Endothelial cell (in vitro differentiated cells): ENCODE data around the gene PHLDB2. TPM values are rescaled to one million over a fixed set of nuclear protein-coding genes. Genes with fewer than 3 reads are reported as not detected.

Experiments
- DNase-seq: peaks from one replicate; pipeline ENCODE4 v3.0.0; 2021; ENCODE audit warnings: low spot score
- H3K27ac Mint-ChIP-seq: one replicate; pipeline ENCODE4 v1.8.0; 2021; ENCODE audit warnings: mixed read lengths, inconsistent platforms; ENCODE audit not compliant: unreplicated experiment
- H3K27me3 Mint-ChIP-seq: one replicate; pipeline ENCODE4 v1.8.0; 2021; ENCODE audit warnings: mild to moderate bottlenecking, moderate library complexity, mixed read lengths, inconsistent platforms; ENCODE audit not compliant: unreplicated experiment
- H3K36me3 Mint-ChIP-seq: one replicate; pipeline ENCODE4 v1.8.0; 2021; ENCODE audit warnings: mild to moderate bottlenecking, low read depth, mixed read lengths, inconsistent platforms; ENCODE audit not compliant: unreplicated experiment
- H3K4me1 Mint-ChIP-seq: one replicate; pipeline ENCODE4 v1.8.0; 2021; ENCODE audit warnings: mild to moderate bottlenecking, mixed read lengths, inconsistent platforms; ENCODE audit not compliant: unreplicated experiment
- H3K4me3 Mint-ChIP-seq: one replicate; pipeline ENCODE4 v1.8.0; 2021; ENCODE audit warnings: mild to moderate bottlenecking, mixed read lengths, inconsistent platforms; ENCODE audit not compliant: unreplicated experiment
- H3K9me3 Mint-ChIP-seq: one replicate; pipeline ENCODE4 v1.8.0; 2021; ENCODE audit warnings: mixed read lengths, inconsistent platforms; ENCODE audit not compliant: unreplicated experiment
- total RNA-seq: library from RNA; stranded (reverse); fragmentation: NEBNext Ultra II Directional; extraction: Animal tissue kit (Norgen Biotek cat#: 25700); gene quantifications from one replicate; pipeline ENCODE4 v1.2.1, GENCODE V29; 2021; ENCODE audit not compliant: unreplicated experiment
- TF ChIP-seq, protein P1 (sequence below): fragments of 200-600 bp; sonication (generic); IDR thresholded peaks from one replicate; pipeline ENCODE4 v1.5.0; 2021; ENCODE audit warnings: antibody characterized with exemption; ENCODE audit not compliant: unreplicated experiment

The PHLDB2 gene
- total RNA-seq, 1 donor from 2014 or later = 47.8 TPM

- Mint-ChIP-seq H3K36me3 (no peaks in the 10 kb centered on the region), H3K9me3 (no peaks in the 10 kb centered on the region), H3K27me3 (peaks cover 3% of the 10 kb centered on the region), H3K4me1 (peaks cover 14% of the 10 kb centered on the region), H3K27ac (no peak overlapping the region), H3K4me3 (no peak overlapping the region)
- TF ChIP-seq, protein P1, sequence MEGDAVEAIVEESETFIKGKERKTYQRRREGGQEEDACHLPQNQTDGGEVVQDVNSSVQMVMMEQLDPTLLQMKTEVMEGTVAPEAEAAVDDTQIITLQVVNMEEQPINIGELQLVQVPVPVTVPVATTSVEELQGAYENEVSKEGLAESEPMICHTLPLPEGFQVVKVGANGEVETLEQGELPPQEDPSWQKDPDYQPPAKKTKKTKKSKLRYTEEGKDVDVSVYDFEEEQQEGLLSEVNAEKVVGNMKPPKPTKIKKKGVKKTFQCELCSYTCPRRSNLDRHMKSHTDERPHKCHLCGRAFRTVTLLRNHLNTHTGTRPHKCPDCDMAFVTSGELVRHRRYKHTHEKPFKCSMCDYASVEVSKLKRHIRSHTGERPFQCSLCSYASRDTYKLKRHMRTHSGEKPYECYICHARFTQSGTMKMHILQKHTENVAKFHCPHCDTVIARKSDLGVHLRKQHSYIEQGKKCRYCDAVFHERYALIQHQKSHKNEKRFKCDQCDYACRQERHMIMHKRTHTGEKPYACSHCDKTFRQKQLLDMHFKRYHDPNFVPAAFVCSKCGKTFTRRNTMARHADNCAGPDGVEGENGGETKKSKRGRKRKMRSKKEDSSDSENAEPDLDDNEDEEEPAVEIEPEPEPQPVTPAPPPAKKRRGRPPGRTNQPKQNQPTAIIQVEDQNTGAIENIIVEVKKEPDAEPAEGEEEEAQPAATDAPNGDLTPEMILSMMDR = no peak
- no peak for DNase-seq
Measured at GRCh38 chr3:112000367-112000771, 141.3 kb downstream of the PHLDB2 start.

- H3K27ac Mint-ChIP-seq = no peak overlapping the region
Measured at GRCh38 chr3:112000966-112001365, 141.9 kb downstream of the PHLDB2 start.

DNA sequence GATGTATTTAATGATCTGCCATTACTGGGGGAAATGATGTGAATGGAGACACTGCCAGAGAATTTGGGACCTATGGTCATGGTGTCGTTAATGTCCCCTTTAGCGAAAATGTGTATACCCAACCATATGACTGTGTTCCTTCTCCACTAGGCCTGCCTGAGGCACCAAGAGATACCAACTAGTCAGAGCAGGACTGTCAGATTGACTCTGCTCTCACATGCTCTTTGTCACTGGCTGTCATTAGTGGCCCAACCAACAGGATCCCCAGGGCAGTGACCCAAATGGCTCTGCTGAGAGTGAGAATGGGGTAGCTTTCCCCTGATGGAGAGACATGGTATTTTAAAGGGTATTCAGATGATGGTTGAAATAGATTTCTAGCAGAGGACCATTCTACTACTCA, 142.5 kb downstream of the PHLDB2 start:
- peaks cover 14% of the 10 kb centered on the region for H3K4me1 Mint-ChIP-seq
- H3K27me3 Mint-ChIP-seq = peaks cover 3% of the 10 kb centered on the region
- no peaks in the 10 kb centered on the region for H3K9me3 Mint-ChIP-seq
- TF ChIP-seq, protein P1 = no peak
- no peaks in the 10 kb centered on the region for H3K36me3 Mint-ChIP-seq
- H3K27ac Mint-ChIP-seq = no peak overlapping the region
- no peak overlapping the region for H3K4me3 Mint-ChIP-seq
- no peak for DNase-seq

More at GRCh38 chr3:112000966-112001365, 141.9 kb downstream of the PHLDB2 start:
- DNase-seq = no peak
- Mint-ChIP-seq H3K4me3 (no peak overlapping the region), H3K4me1 (peaks cover 14% of the 10 kb centered on the region), H3K36me3 (no peaks in the 10 kb centered on the region), H3K9me3 (no peaks in the 10 kb centered on the region), H3K27me3 (peaks cover 3% of the 10 kb centered on the region)
- TF ChIP-seq, protein P1 = no peak

- TF ChIP-seq, protein P1 = no peak
- Mint-ChIP-seq H3K4me3 (no peak overlapping the region), H3K4me1 (peaks cover 14% of the 10 kb centered on the region), H3K36me3 (no peaks in the 10 kb centered on the region), H3K27ac (no peak overlapping the region), H3K9me3 (no peaks in the 10 kb centered on the region), H3K27me3 (peaks cover 3% of the 10 kb centered on the region)
- DNase-seq = no peak
Measured at GRCh38 chr3:112002096-112002971, 143.3 kb downstream of the PHLDB2 start.
